GM18498 (cell line): ENCODE results near the gene ZSCAN12.
"Not testable (repeated sequence)": the region's sequence is repeated elsewhere in the genome, so short reads cannot be mapped to it uniquely, and the experiment has no call there.

Experiments
- ATAC-seq: cut with Tn5 transposase; IDR thresholded peaks from one replicate; pipeline ENCODE4 v1.9.1; 2021; ENCODE audit warnings: mild to moderate bottlenecking, moderate library complexity; ENCODE audit not compliant: unreplicated experiment

ZSCAN12 gene

DNA sequence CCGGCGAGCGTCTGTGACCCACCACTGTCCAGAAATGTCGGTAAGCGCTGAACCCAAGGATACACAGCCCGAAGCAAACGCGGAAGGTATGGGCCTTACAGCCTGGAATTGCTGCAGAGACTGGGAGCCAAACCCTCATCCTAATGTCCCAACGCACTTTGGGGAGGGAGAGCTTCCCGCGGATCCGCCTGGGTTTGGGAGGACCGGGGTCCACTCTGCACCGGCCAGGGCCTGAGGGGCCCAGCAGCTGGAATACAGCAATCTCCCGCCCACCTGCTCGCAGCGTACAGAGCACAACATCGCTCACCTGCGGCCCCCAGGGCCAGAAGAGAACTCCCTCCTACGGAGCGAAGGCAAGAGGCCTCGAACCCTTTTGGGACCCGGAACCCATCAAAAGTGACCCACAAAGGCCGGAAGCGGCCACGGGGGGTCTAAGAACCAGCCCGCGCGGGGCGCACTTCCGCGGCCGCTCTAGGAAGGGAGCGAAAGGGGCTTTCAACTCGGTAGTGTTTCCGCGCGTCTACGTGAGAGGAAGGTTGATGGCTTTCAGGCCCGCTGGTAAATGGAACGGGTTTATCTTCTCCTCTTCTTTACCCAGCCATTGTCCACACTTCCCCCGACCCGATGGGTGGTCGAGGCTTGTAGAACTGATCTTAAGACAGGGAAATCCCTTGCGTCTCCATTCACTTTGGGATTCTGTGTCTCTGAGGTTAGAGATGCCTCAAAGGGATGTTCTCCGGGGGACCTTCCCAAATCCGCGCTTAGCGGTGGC, at the start of gene ZSCAN12:
TSS of gene ZSCAN12 (minus strand) at position 398 of the 772 bp plus-strand sequence. CDS start 1,342 bp downstream, outside the sequence.
- ATAC-seq = peak; percentile 88

DNA sequence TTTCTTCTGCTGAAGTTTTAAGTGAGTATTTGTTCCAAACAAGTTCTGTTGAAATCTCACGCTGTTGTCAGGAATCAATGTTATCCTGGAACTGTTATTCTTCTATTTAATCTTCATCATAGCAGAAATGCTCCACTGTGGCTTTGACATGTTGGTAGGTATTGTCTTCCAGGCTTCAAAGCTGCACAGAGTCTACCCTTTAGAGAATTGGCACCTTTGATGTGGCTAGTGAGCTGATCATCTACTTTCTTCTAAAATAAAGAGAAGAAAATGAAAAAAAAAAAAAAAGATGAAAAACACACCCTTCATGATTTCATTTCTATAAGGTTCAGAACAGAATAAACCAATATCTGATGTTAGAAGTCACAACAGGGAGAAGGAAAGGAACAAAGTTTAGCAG, 49.5 kb upstream of the ZSCAN12 start:
- no peak for ATAC-seq

DNA sequence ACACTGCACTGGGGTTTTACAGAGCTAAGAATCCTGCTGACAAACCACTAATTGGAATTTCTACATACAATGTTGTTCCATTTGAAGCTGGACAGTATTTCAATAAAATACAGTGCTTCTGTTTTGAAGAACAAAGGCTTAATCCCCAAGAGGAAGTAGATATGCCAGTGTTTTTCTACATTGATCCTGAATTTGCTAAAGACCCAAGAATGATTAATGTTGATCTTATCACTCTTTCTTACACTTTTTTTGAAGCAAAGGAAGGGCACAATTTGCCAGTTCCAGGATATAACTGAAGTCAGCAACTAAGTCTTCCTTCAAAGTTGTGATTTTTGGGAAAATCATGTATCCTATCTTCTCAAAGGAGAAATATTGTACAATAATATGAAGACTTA, 48.0 kb upstream of the ZSCAN12 start:
- ATAC-seq = not testable (repeated sequence)

DNA sequence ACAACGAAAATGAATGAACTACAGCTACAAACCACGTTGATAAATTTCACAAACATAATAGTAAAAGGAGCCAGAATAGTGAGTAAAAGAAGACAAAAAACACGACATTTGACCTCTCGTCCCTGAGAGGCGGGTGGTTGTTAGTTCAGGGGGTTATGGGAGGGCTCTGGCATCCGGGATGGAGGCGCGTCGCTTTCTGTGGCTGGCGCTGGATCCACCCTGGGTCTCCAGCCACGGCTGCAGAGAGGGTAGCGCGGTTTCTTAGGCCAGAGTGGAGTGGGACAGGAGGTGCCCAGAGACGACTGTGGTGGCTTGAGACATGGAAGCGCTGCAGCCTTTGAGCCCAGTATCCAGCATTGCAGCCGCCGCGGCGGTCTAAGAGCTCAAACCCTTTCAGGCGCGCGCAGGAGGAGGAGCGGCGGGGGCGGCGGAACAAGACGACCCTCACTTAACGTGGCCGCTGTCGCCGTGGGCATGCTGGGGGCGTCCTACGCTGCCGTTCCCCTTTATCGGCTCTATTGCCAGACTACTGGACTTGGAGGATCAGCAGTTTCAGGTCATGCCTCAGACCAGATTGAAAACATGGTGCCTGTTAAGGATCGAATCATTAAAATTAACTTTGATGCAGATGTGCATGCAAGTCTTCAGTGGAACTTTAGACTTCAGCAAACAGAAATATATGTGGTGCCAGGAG, 47.4 kb upstream of the ZSCAN12 start:
- ATAC-seq = no peak

DNA sequence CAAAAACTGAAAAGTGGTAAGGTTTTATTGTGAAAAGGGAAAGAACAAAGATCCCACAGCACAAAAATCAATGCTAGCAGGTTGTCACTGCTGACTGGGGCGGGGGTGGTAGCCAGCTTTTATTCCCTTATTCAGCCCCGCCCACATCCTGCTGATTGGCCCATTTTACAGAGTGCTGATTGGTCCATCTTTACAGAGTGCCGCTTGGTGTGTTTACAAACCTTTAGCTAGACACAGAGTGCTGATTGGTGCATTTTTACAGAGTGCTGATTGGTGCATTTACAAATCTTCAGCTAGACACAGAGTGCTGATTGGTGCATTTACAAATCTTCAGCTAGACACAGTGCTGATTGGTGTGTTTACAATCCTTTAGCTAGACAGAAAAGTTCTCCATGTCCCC, 45.2 kb upstream of the ZSCAN12 start:
- ATAC-seq = not testable (repeated sequence)

DNA sequence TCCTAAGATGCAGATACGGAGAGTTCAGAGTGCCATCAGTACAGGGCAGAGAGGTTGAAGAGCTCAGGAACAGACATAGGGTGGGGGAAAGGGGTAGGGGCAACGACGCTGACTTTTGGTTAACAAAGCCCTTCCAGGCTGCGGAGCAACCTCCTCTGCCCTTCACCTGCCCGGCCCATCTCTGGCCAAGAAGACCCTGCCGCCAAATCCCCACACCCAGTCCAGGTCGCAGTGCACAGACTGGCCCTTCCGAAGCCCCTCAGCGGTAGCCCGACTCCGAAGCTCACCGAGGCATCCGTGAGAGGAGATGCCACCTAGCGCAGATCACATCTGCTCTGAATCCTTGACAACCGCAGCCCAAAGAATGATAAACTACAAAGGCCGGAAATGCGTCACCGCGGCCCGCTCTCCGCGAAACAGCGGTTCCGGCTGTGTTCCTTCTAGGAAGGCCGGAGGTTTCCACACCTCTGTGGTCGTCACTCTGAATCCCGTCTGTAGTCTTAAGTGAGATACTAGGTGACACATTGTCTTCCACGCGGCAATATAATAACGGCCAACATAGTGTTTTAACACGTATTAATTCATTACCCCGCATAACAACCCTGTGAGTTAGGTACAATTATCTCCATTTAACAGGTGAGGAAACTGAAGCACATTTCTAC, 43.7 kb upstream of the ZSCAN12 start, which contains the start of gene ZSCAN23:
TSS of gene ZSCAN23 (minus strand) at position 380 of the 662 bp plus-strand sequence. CDS start 7,225 bp downstream, outside the sequence.
- ATAC-seq = peak; percentile 92

DNA sequence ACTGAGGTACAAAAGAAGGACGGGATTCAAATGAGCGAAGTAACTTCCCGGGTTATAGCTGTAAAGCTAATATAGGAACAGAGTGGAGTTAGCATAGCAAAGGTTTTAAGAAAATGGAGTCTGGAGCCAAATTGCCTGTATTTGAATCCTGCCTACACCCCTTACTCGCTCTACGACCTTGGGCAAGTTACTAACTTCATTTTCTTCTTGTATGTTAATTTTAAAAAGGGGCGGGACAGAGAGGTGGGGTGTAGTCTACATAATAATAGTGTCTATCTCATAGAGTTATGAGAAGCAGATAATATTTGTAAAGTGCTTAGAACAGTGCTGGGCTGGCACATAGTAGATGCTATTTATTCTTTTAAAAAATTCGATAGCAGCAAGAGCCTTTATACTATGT, 43.0 kb upstream of the ZSCAN12 start:
- no peak for ATAC-seq

DNA sequence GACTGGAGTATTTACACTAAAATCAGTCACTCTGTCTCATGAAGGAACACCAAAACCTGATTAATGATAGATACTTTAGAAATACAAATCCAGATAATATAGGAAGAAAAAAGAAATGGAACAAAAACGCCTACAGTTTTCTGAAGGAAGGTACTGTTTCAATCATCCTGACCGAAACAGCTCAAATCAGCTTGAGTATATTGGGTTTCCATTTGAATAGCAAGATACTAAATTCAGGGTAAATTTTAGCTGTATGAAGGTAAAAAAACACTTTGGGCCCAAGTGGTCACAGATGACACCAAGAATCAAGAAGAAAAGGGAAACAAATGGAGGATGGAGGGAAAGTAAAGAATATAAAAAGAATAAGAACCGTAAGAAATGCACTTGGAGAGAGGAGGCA, 36.9 kb upstream of the ZSCAN12 start:
- no peak for ATAC-seq

DNA sequence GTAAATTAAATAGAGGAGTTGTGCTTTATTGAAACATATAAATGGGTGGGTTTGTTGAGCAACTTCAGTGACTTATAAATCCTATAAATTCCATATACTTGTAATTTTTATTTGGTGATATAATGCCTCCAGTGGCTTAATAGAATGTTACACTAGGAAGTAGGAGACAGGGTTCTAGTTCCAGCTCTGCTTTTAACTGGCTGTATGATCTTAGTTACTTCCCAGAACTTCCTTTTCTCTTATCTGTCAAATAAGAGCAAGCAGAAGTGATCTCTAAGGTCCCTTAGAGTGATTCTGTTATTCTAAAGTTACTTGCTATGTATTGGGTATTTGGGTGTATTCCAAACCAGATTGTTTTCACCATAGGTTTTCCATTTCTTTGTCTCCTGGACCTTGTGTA, 33.6 kb upstream of the ZSCAN12 start:
- no peak for ATAC-seq

DNA sequence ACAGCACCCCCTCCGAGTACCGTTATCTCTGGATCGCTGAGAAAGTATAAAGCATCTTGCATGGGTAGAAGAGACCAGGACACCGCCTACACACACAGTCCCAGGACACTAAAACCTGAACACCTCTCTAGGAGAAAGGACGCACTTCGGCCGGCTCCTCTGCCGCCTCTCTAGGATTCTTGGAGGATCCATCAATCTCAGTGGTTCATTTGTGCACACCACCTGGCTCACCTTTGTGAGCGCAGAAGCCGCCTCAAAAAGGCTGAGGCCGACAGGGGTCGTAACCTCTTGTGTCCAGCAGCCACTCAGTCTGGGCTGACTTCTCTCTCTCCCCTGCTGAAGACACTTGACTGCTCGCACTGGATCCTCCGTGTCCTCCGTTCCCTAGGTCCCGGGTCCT, 30.2 kb upstream of the ZSCAN12 start:
- ATAC-seq = no peak

DNA sequence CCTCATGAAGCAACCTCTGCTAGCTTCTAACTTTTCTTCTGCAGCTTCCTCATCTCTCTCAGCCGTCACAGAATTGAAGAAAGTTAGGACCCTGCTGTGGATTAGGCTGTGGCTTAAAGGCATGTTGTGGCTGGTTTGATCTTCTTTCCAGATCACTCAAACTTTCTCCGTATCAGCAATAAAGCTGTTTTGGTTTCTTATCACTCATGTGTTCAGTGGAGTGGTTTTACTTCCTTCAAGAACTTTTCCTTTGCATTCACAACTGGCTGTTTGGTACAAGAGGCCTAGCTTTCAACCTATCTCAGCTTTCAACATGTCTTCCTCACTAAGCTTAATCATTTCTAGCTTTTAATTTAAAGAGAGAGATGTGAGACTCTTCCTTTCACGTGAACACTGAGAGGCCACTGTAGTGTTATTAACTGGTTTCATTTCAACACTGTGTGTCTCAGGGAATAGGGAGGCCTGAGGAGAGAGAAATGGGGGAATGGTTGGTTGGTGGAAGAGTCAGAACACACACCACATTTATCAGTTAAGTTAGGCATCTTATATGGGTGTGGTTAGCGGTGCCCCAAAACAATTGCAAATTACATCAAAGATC, 26.5 kb upstream of the ZSCAN12 start:
- peak; percentile 45 for ATAC-seq

DNA sequence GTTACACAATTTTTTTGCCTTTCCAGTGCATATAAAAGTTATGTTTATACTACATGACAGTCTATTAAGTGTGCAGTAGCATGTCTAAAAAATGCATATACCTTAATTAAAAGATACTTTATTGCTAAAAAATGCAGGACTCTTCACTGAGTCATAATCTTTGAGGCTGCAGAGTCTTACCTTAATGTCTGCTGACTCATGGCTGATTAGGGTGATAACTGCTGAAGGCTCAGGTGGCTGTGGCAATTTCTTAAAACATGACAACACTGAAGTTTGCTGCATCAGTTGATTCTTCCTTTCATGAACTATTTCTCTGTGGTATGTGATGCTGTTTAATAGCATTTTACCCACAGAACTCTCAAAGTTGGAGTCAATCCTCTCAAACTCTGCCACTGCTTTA, 24.6 kb upstream of the ZSCAN12 start:
- ATAC-seq = no peak

DNA sequence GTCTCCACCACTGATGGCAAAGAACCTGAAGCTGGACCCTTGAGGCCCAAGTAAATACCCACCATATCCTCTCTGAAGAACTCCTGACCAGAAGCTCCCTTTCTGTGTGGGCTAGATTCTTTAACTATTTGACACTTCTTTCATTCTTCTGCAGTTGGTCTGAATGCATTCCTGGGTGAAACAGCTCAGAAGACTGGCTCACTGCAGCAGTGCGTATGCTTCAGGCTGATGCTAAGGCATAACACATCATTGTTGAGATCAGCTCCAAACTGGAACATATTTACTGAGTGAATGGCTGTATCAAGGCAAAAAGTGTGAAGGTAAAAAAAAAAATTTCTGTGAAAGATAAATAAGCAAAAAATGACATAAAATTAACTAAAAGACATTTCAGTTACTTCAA, 24.0 kb upstream of the ZSCAN12 start:
- no peak for ATAC-seq

DNA sequence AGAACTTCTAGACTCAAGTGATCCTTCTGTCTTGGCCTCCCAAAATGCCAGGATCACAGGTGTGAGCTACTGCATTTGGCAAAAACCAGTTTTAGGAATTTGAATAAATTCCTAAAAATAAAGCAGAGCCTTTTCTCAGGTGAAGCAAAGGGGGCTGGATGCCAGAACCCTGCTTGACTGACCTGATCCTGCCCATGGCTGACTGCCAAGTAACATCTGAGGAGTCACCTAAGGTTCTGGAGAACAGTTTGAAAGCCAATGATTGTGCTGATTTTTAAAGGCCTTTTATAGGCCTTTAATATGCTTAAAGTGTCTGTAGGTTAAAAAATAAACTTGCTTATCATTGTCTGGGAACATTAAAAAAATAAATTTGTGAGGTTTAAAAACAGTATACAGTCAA, 14.1 kb upstream of the ZSCAN12 start:
- no peak for ATAC-seq

DNA sequence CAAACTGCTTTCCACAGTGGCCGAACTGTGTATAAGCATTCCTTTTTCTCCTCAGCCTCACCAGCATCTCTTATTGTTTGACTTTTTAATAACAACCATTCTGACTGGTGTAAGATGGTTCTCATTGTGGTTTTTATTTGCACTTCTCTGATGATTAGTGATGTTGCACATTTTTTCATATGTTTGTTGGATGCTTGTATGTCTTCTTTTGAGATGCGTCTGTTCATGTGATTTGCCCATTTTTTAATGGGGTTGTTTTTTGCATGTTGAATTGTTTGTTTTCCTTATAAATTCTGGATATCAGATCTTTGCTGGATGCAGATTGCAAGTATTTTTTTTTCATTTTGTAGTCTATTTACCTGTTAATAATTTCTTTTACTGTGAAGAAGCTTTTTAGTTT, 11.2 kb upstream of the ZSCAN12 start:
- no peak for ATAC-seq

DNA sequence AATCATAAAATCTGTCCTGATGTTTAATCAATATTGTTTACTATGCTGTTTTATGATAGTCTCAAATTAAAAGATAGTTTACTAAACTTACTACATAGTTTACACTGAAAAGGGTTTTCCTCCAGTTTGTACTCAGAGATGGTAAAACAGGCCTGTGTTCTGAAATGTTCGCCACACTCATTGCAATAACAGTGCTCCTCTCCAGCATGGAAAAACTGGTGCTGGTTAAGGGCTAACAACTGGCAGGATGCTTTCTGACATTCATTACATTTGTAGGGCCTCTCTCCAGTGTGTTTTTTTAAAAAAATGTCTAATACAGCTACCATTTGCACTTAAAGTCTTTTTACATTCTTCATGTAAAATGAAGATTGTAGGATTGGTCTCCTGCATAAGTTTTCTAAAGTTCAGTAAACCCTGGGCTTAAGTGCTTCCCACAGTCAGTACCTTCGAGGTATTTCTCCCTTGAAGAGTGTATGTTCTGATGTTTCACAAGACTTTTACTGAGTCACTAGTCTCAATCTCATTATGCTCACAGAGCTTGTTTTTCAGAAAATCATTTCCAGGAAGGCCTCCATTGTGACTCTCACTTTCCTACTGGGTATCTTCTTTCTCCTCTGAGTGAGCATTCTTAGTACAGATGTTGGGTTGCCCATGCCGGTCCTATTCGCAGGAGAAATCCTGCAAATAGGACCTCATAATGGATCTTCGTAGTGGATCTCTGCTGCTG, 8.7 kb upstream of the ZSCAN12 start:
- no peak for ATAC-seq

DNA sequence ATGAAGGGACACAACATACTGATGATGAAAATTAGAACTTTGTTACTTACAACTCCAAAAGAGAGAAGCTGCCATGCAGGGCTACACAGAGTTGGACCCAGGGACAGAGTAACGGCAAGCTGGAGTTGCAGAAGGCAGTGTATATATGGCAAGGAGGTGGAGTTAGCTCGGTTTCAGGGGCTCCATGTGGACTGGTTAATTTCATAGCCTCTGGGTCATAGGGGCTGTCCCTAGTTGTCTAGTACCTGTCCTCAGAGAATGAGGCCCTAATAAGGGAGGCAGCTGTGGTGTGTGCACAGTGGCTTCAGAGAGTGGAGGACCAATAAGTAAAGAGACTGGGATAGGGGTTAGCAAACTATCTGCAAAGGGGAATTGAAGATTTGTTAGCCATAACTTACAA, 7.9 kb upstream of the ZSCAN12 start:
- ATAC-seq = no peak

DNA sequence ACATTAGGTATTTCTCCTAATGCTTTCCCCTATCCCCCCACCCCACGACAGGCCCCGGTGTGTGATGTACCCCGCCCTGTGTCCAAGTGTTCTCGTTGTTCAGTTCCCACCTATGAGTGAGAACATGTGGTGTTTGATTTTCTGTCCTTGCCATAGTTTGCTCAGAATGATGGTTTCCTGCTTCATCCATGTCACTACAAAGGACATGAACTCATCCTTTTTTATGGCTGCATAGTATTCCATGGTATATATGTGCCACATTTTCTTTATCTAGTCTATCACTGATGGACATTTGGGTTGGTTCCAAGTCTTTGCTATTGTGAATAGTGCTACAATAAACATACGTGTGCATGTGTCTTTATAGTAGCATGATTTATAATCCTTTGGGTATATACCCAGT, 4.4 kb upstream of the ZSCAN12 start:
- ATAC-seq = not testable (repeated sequence)

DNA sequence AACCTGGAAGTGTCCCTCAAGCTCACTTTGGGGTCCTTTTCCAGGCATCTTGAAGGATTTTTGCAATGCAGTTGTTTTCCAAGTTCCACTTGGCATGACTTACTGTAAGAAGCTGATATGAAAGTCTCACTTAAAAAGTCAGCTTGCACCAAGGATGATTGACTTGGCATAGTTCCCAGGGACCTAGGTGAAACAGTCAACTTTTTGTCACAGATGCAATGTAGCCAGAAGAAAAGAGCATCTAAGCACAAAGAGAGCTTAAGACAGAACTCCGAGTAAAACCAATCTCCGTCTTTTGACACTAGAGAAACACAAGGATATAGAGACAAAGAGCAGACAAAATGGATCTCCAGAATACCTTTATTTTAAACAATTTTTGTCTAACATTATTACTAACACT, 2.6 kb upstream of the ZSCAN12 start:
- no peak for ATAC-seq

DNA sequence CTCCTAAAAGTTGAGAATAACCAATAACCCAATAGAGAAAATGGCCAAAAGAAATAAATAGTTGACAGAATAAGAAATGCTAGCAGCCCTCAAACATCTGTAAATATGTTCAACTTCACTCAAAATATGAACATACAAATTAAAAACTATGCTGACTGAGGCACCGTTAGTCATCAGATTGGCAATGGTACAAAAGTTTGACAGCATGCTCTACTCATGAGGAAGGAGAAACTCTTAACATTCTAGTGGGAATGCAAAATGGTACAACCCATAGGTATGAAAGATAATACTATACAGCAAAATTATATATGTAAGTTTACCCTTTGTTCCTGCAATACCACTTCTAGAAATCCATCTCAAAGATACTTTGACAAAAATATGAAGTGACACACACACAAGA, 1.6 kb upstream of the ZSCAN12 start:
- ATAC-seq = no peak

DNA sequence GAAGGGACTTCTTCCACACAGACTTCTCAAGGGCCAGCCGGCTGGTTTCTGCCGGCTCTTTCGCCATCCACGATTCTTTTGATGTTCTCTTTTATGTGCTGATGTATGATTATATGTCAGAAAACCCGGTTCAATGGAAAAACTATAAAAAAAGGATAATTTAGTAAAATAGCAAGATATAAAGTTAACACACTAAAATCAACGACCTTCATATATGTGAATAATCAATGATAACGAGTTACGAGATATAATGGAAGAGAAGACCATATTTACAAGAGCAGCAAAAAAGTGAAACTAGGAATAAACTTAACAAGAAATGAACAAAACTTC, 540 bp upstream of the ZSCAN12 start:
- no peak for ATAC-seq
